ENCODE measurements around the gene SPTBN5.

SPTBN5 gene

GRCh38 chr15:41900526-41901380 lies 6.9 kb upstream of the SPTBN5 start:
- DNase-seq = no peak

- no peak for DNase-seq
Observed at GRCh38 chr15:41899854-41900442, 6.1 kb upstream of the SPTBN5 start.

GRCh38 chr15:41897363-41897799 lies 3.5 kb upstream of the SPTBN5 start:
- no peak for DNase-seq

- DNase-seq = no peak
Observed at GRCh38 chr15:41896566-41896965, 2.7 kb upstream of the SPTBN5 start.

- DNase-seq = no peak
Observed at GRCh38 chr15:41895957-41896356, 2.1 kb upstream of the SPTBN5 start.

GRCh38 chr15:41895491-41895890 lies 1.6 kb upstream of the SPTBN5 start:
- no peak for DNase-seq

GRCh38 chr15:41894791-41895463 lies 1.1 kb upstream of the SPTBN5 start:
- DNase-seq = peak; percentile 76

- no peak for DNase-seq
Observed at GRCh38 chr15:41894251-41894790, 468 bp upstream of the SPTBN5 start.

GRCh38 chr15:41892621-41893421 lies 1.0 kb downstream of the SPTBN5 start:
- no peak for DNase-seq

- DNase-seq = no peak
Observed at GRCh38 chr15:41891946-41892345, 1.9 kb downstream of the SPTBN5 start.

GRCh38 chr15:41891226-41891625 lies 2.6 kb downstream of the SPTBN5 start:
- DNase-seq = no peak

- no peak for DNase-seq
Observed at GRCh38 chr15:41890050-41890690, 3.7 kb downstream of the SPTBN5 start.

- no peak for DNase-seq
Observed at GRCh38 chr15:41888662-41889253, 5.1 kb downstream of the SPTBN5 start.

- no peak for DNase-seq
Observed at GRCh38 chr15:41887893-41888292, 6.0 kb downstream of the SPTBN5 start.

- DNase-seq = no peak
Observed at GRCh38 chr15:41887161-41887560, 6.7 kb downstream of the SPTBN5 start.

GRCh38 chr15:41886741-41887140 lies 7.1 kb downstream of the SPTBN5 start:
- no peak for DNase-seq

GRCh38 chr15:41885841-41886240 lies 8.0 kb downstream of the SPTBN5 start:
- no peak for DNase-seq

- no peak for DNase-seq
Observed at GRCh38 chr15:41885321-41885720, 8.5 kb downstream of the SPTBN5 start.

- DNase-seq = no peak
Observed at GRCh38 chr15:41884458-41884857, 9.4 kb downstream of the SPTBN5 start.

- DNase-seq = no peak
Observed at GRCh38 chr15:41883484-41883825, 10.4 kb downstream of the SPTBN5 start.

- DNase-seq = no peak
Observed at GRCh38 chr15:41882689-41883483, 11.0 kb downstream of the SPTBN5 start.
